Endothelial cell of umbilical vein (primary cell): ENCODE results near the gene TEX22.

Experiments
- EZH2 ChIP-seq: IDR thresholded peaks from 2 replicates; pipeline ENCODE4 v1.6.1; 2012; ENCODE audit warnings: borderline replicate concordance, low read depth, mild to moderate bottlenecking, moderate library complexity, low read length, inconsistent platforms; ENCODE audit not compliant: severe bottlenecking
- GATA2 ChIP-seq: IDR thresholded peaks from 2 replicates; pipeline ENCODE4 v1.7.0; 2011; ENCODE audit warnings: low read depth, mild to moderate bottlenecking, moderate library complexity, mixed read lengths, low read length; ENCODE audit not compliant: insufficient read length, insufficient read depth
- JUN ChIP-seq: IDR thresholded peaks from 2 replicates; pipeline ENCODE4 v1.6.1; 2011; ENCODE audit warnings: borderline replicate concordance, low read depth; ENCODE audit not compliant: insufficient read length, insufficient read depth
- MAX ChIP-seq: IDR thresholded peaks from 2 replicates; pipeline ENCODE4 v1.6.1; 2011; ENCODE audit not compliant: insufficient read depth, insufficient read length
- POLR2A ChIP-seq: IDR thresholded peaks from 2 replicates; pipeline ENCODE4 v1.6.1; 2012; ENCODE audit warnings: low read depth, mild to moderate bottlenecking, control low read depth, low read length
- POLR2AphosphoS5 ChIP-seq: IDR thresholded peaks from 2 replicates; pipeline ENCODE4 v1.6.1; 2012; ENCODE audit warnings: low read depth, mild to moderate bottlenecking, control low read depth, low read length, moderate library complexity; ENCODE audit not compliant: insufficient read depth
- TF ChIP-seq, protein P1 (sequence below), 2 donors: IDR thresholded peaks; 1 replicate in 1 of 2; 2 replicates in 1 of 2; pipeline ENCODE4 v1.5.1; 2011; ENCODE audit warnings: low read length in 2 of 2, mild to moderate bottlenecking in 2 of 2, moderate library complexity in 2 of 2, control low read depth in 1 of 2, inconsistent platforms in 1 of 2, low read depth in 1 of 2; ENCODE audit not compliant: insufficient read depth in 1 of 2; ENCODE audit errors: extremely low read depth in 1 of 2

DNA sequence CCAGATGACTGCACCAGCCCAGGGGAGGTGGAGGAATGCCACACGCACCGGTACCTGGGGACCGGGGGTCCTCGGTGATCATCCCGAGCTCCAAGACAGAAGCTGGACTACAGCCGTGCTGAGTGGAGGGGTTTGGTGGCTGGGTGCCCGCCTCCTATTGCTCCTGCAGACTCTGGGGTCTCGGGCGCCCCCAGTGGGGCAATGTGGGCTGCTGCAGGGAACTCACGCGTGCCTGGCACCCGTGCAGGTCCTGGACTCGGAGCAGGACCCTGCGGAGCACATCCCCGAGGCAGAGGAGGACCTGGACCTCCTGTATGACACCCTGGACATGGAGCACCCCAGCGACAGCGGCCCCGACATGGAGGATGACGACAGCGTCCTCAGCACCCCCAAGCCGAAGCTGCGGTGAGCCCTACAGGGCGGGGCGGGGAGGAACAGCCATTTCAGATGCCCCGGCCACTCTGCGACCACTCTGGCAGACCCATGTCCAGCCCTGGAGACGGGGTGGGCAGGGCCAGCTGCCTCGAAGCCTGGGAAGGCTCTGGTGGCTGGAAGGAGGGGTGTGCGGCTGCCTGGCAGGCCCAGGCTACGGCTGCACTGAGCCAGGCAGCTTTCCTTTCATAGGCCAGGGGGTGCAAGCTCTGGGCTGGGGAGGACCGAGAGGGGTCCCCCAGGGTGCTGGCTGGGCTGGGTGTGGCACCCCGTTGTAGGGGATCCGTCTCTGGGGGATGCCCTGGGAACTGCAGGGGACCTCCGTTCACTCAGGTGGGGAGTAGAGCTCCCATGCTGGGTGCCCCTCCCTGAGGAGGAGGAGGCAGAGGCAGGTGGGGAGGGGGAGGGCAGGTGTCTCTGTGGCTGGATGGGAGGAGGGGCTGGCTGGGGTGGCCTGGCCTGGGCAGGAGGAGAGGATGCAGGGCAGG, 21.6 kb upstream of the TEX22 start:
- TF ChIP-seq POLR2A, result no peak
- no peak for TF ChIP-seq EZH2
- TF ChIP-seq, protein P1, sequence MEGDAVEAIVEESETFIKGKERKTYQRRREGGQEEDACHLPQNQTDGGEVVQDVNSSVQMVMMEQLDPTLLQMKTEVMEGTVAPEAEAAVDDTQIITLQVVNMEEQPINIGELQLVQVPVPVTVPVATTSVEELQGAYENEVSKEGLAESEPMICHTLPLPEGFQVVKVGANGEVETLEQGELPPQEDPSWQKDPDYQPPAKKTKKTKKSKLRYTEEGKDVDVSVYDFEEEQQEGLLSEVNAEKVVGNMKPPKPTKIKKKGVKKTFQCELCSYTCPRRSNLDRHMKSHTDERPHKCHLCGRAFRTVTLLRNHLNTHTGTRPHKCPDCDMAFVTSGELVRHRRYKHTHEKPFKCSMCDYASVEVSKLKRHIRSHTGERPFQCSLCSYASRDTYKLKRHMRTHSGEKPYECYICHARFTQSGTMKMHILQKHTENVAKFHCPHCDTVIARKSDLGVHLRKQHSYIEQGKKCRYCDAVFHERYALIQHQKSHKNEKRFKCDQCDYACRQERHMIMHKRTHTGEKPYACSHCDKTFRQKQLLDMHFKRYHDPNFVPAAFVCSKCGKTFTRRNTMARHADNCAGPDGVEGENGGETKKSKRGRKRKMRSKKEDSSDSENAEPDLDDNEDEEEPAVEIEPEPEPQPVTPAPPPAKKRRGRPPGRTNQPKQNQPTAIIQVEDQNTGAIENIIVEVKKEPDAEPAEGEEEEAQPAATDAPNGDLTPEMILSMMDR (IDR thresholded peaks at IDR 0.05; ENCODE audit: extremely low read depth in 1 of 2, insufficient read depth in 1 of 2, low read depth in 1 of 2, low read length in 2 of 2), result no peak
- no peak for TF ChIP-seq POLR2AphosphoS5
- no peak for TF ChIP-seq GATA2
- no peak for TF ChIP-seq MAX
- no peak for TF ChIP-seq JUN
